GM12878 (cell line): ENCODE measurements around the gene FRYL. TPM values are rescaled to one million over a fixed set of nuclear protein-coding genes. Genes with fewer than 3 reads are reported as not detected.

Source experiments
- ATAC-seq: fragments of 200-7000 bp; cut with Tn5 transposase; 3 replicates; pipeline ENCODE4 v1.9.1; 2020; ENCODE audit warnings: mild to moderate bottlenecking, moderate library complexity
- BruUV-seq: library from RNA; stranded (reverse); fragments of 400-500 nt; replicated peaks from 2 replicates; lab custom pipeline; 2021; lab: Mats Ljungman, UMichigan
- CTCF ChIA-PET: fragments of 300-600 bp; sonication (Branson Sonifier 250); formaldehyde crosslinking; extraction: SDS; loops from one replicate; lab custom pipeline; 2021; ENCODE audit warnings: inconsistent platforms; lab: Yijun Ruan, JAX
- POLR2A ChIA-PET: fragments of 350-600 bp; formaldehyde crosslinking; extraction: SDS; loops from one replicate; lab custom pipeline; 2021; ENCODE audit warnings: inconsistent platforms; lab: Charles Lee
- RAD21 ChIA-PET: fragments of 300-600 bp; sonication (Branson Sonifier 250); formaldehyde crosslinking; loops from one replicate; lab custom pipeline; 2023; ENCODE audit warnings: antibody characterized with exemption; ENCODE audit not compliant: unreplicated experiment; lab: Charles Lee
- SMC1A ChIA-PET: fragments of 300-600 bp; sonication (Branson Sonifier 250); formaldehyde crosslinking; loops from one replicate; lab custom pipeline; 2023; ENCODE audit not compliant: unreplicated experiment, uncharacterized antibody; lab: Charles Lee
- DNase-seq: peaks from one replicate; pipeline ENCODE4 v3.0.0-alpha.2; 2011; ENCODE audit warnings: low read depth, low spot score
- FAIRE-seq: peaks from 3 replicates; lab custom pipeline; 2011; peaks lifted over from hg19 to GRCh38; lab: Jason Lieb, UNC
- H2AFZ ChIP-seq: 2 replicates; pipeline ENCODE4 v1.6.0; 2011; ENCODE audit warnings: low read depth, low read length, control low read depth; ENCODE audit not compliant: control insufficient read depth
- H3K27ac ChIP-seq: 2 replicates; pipeline ENCODE4 v1.5.1; 2011; ENCODE audit warnings: control low read depth; ENCODE audit not compliant: control insufficient read depth, insufficient read depth
- H3K27me3 ChIP-seq, 2 experiments: replicated peaks in 1 of 2; 2 replicates each; pipeline versions ENCODE4 v1.6.0 to v1.6.1; 2011; ENCODE audit warnings: low read length in 1 of 2; ENCODE audit not compliant: control insufficient read depth in 2 of 2, insufficient read depth in 2 of 2
- H3K36me3 ChIP-seq, 2 experiments: 2 replicates each; pipeline ENCODE4 v1.5.1; 2011; ENCODE audit warnings: low read length in 1 of 2; ENCODE audit not compliant: control insufficient read depth in 2 of 2, insufficient read depth in 2 of 2
- H3K4me1 ChIP-seq: 2 replicates; pipeline ENCODE4 v1.6.1; 2011; ENCODE audit warnings: mild to moderate bottlenecking, low read length, moderate library complexity, mixed read lengths; ENCODE audit not compliant: control insufficient read depth, insufficient read depth
- H3K4me2 ChIP-seq: 2 replicates; pipeline ENCODE4 v1.6.0; 2011; ENCODE audit warnings: control low read depth; ENCODE audit not compliant: control insufficient read depth, insufficient read depth
- H3K4me3 ChIP-seq: fragments of 200-600 bp; sonication (generic); 2 replicates; pipeline ENCODE4 v1.5.1; 2016
- H3K79me2 ChIP-seq: 2 replicates; pipeline ENCODE4 v1.6.0; 2011; ENCODE audit warnings: low read length; ENCODE audit not compliant: control insufficient read depth, insufficient read depth
- H3K9ac ChIP-seq: 2 replicates; pipeline ENCODE4 v1.8.0; 2011; ENCODE audit warnings: low read length, control low read depth, mixed read lengths; ENCODE audit not compliant: control insufficient read depth, insufficient read depth
- H3K9me3 ChIP-seq: replicated peaks from 3 replicates; pipeline ENCODE4 v1.5.1; 2011; ENCODE audit warnings: mild to moderate bottlenecking, low read length; ENCODE audit not compliant: control insufficient read depth, insufficient read depth
- H4K20me1 ChIP-seq: 2 replicates; pipeline ENCODE4 v1.6.0; 2011; ENCODE audit not compliant: control insufficient read depth, insufficient read depth
- CHD1 ChIP-seq: IDR thresholded peaks from 2 replicates; pipeline ENCODE4 v1.6.1; 2012; ENCODE audit warnings: low read depth, low read length, improper control_type of control experiment
- EP300 ChIP-seq, 2 experiments: fragments of 150-350 bp in 1 of 2; IDR thresholded peaks; 2 replicates each; pipeline ENCODE4 v1.6.1; 2011 to 2012; ENCODE audit warnings: low read depth in 2 of 2, low read length in 2 of 2, borderline replicate concordance in 1 of 2, improper control_type of control experiment in 1 of 2, inconsistent platforms in 1 of 2; ENCODE audit not compliant: control insufficient read depth in 1 of 2
- ESRRA ChIP-seq: IDR thresholded peaks from 2 replicates; pipeline ENCODE4 v1.6.1; 2012; ENCODE audit warnings: mild to moderate bottlenecking, low read length, improper control_type of control experiment
- GABPA ChIP-seq: IDR thresholded peaks from 2 replicates; pipeline ENCODE4 v1.6.1; 2014; ENCODE audit warnings: antibody characterized with exemption, low read depth, mild to moderate bottlenecking, inconsistent platforms
- PML ChIP-seq: IDR thresholded peaks from 2 replicates; pipeline ENCODE4 v1.6.1; 2012; ENCODE audit warnings: low read length, inconsistent platforms
- POLR2AphosphoS5 ChIP-seq: IDR thresholded peaks from 2 replicates; pipeline ENCODE4 v1.6.1; 2011; ENCODE audit warnings: mild to moderate bottlenecking, low read length, inconsistent platforms
- SRF ChIP-seq, 2 experiments: IDR thresholded peaks; 2 replicates each; pipeline ENCODE4 v1.6.1; 2011; ENCODE audit warnings: low read depth in 2 of 2, low read length in 2 of 2, mild to moderate bottlenecking in 1 of 2, moderate library complexity in 1 of 2
- ZNF207 ChIP-seq: fragments of 450-650 bp; IDR thresholded peaks from 2 replicates; pipeline ENCODE4 v1.6.1; 2014; ENCODE audit warnings: antibody characterized with exemption, mild to moderate bottlenecking, borderline replicate concordance
- ZNF24 ChIP-seq: fragments of 450-650 bp; IDR thresholded peaks from 2 replicates; pipeline ENCODE4 v1.6.1; 2017; ENCODE audit warnings: antibody characterized with exemption, mild to moderate bottlenecking
- ZNF384 ChIP-seq: IDR thresholded peaks from 2 replicates; pipeline ENCODE4 v1.6.1; 2012; ENCODE audit warnings: low read depth, mild to moderate bottlenecking, low read length, improper control_type of control experiment, borderline replicate concordance
- WGBS: methylation state at CpG from one replicate; pipeline ENCODE4 v1.1.6; 2016; ENCODE audit warnings: low lambda C conversion rate; ENCODE audit not compliant: insufficient replicate concordance, insufficient coverage; ENCODE audit errors: missing lambda C conversion rate; 5-methylcytosine and 5-hydroxymethylcytosine counted together
- in situ Hi-C: fragments of 300-500 bp; cut with MboI; formaldehyde crosslinking; loops from 9 replicates; pipeline ENCODE4 v1.14.3; 2018; ENCODE audit warnings: mixed read lengths
- intact Hi-C: fragments of 100-400 bp; cut with micrococcal nuclease; formaldehyde crosslinking; loops from one replicate; pipeline ENCODE4 v1.14.2; 2022; ENCODE audit not compliant: unreplicated experiment
- polyA plus RNA-seq, 11 experiments: library from polyadenylated mRNA; depleted of rRNA in 4 of 11; unstranded in 6 of 11; stranded (reverse) in 5 of 11; fragments of >200 nt; fragmentation: Nextera tagmentation in 4 of 11; fragmentation: Illumina TruSeq in 1 of 11; extraction: Ambion mirVana in 4 of 11; extraction: Trizol in 1 of 11; gene quantifications; 1 replicate in 1 of 11; 2 replicates in 10 of 11; pipeline versions ENCODE4 v1.2.1 to v1.2.3, GENCODE V29; 2011 to 2016; ENCODE audit warnings: inconsistent platforms in 2 of 11, missing spikeins in 2 of 11, low read depth in 1 of 11
- total RNA-seq, 4 experiments: library from RNA; depleted of rRNA in 3 of 4; stranded (reverse); fragments of >200 nt in 3 of 4; fragmentation: Illumina TruSeq in 1 of 4; extraction: Trizol in 1 of 4; gene quantifications; 2 replicates each; pipeline versions ENCODE4 v1.2.1 to v1.2.3, GENCODE V29; 2013 to 2021
- TF ChIP-seq, protein P1 (sequence below): fragments of 450-650 bp; IDR thresholded peaks from 2 replicates; pipeline ENCODE4 v1.6.1; 2017; ENCODE audit warnings: mild to moderate bottlenecking
- TF ChIP-seq, protein P2 (sequence below), 3 experiments: IDR thresholded peaks in 2 of 3; conservative IDR thresholded peaks in 1 of 3; 2 replicates each; pipeline ENCODE4 v1.5.1; 2011; ENCODE audit warnings: low read depth in 3 of 3, low read length in 3 of 3, mild to moderate bottlenecking in 3 of 3, control low read depth in 2 of 3, moderate library complexity in 2 of 3, inconsistent platforms in 1 of 3, mixed read lengths in 1 of 3; ENCODE audit not compliant: control insufficient read depth in 2 of 3, insufficient read depth in 1 of 3; ENCODE audit errors: extremely low read depth in 1 of 3
- TF ChIP-seq, protein P3 (sequence below): fragments of 450-650 bp; conservative IDR thresholded peaks from 2 replicates; pipeline ENCODE4 v1.6.1; 2017; ENCODE audit warnings: mild to moderate bottlenecking, moderate library complexity

The FRYL gene
- total and polyA plus RNA-seq, 10 of the 15 experiments (the other 5 are each of a cell fraction or from before 2014, with no cell fraction given): 10.3 to 50.6 (median 28.7) TPM

DNA sequence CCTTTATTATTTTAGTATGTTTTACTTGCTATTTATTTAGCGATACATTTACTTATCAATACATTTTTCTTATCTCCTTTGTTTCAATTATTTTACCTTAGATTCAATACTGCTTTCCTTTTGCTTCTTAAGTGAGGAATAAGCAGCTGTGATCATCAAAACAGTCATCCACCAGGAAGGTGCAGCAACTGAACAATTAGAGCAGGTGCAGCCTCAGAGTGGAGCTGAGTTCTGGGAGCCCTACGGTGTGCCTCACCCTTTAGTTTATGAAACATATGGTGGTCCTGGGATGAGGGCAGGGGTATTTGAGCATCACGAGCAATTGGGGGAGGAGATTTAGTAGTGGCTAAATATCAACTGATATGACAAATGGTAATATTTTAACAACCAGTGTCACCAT, 111.0 kb downstream of the FRYL start:
- no peaks in the 10 kb centered on the region for H3K4me1 ChIP-seq
- intact Hi-C loops: no loop called here
- H3K27ac ChIP-seq: no peak overlapping the region
- H2AFZ ChIP-seq: no peak overlapping the region
- no peaks in the 10 kb centered on the region for H3K27me3 ChIP-seq
- H3K4me2 ChIP-seq: no peak overlapping the region
- TF ChIP-seq POLR2AphosphoS5 (no peak), EP300 (IDR thresholded peaks at IDR 0.05; ENCODE audit: borderline replicate concordance in 1 of 2, control insufficient read depth in 1 of 2, low read depth in 2 of 2, low read length in 2 of 2) (no peak), CHD1 (no peak), SRF (IDR thresholded peaks at IDR 0.05; ENCODE audit: low read depth in 2 of 2, low read length in 2 of 2) (no peak), ZNF24 (no peak), ESRRA (no peak), ZNF384 (no peak), PML (no peak), GABPA (no peak), ZNF207 (no peak)
- TF ChIP-seq, protein P1, sequence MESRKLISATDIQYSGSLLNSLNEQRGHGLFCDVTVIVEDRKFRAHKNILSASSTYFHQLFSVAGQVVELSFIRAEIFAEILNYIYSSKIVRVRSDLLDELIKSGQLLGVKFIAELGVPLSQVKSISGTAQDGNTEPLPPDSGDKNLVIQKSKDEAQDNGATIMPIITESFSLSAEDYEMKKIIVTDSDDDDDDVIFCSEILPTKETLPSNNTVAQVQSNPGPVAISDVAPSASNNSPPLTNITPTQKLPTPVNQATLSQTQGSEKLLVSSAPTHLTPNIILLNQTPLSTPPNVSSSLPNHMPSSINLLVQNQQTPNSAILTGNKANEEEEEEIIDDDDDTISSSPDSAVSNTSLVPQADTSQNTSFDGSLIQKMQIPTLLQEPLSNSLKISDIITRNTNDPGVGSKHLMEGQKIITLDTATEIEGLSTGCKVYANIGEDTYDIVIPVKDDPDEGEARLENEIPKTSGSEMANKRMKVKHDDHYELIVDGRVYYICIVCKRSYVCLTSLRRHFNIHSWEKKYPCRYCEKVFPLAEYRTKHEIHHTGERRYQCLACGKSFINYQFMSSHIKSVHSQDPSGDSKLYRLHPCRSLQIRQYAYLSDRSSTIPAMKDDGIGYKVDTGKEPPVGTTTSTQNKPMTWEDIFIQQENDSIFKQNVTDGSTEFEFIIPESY: no peak
- TF ChIP-seq, protein P2, sequence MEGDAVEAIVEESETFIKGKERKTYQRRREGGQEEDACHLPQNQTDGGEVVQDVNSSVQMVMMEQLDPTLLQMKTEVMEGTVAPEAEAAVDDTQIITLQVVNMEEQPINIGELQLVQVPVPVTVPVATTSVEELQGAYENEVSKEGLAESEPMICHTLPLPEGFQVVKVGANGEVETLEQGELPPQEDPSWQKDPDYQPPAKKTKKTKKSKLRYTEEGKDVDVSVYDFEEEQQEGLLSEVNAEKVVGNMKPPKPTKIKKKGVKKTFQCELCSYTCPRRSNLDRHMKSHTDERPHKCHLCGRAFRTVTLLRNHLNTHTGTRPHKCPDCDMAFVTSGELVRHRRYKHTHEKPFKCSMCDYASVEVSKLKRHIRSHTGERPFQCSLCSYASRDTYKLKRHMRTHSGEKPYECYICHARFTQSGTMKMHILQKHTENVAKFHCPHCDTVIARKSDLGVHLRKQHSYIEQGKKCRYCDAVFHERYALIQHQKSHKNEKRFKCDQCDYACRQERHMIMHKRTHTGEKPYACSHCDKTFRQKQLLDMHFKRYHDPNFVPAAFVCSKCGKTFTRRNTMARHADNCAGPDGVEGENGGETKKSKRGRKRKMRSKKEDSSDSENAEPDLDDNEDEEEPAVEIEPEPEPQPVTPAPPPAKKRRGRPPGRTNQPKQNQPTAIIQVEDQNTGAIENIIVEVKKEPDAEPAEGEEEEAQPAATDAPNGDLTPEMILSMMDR (IDR thresholded peaks at IDR 0.05 in 2 of 3, conservative IDR thresholded peaks at IDR 0.05 in 1 of 3; ENCODE audit: control insufficient read depth in 2 of 3, extremely low read depth in 1 of 3, insufficient read depth in 1 of 3, low read depth in 3 of 3, low read length in 3 of 3): no peak
- TF ChIP-seq, protein P3, sequence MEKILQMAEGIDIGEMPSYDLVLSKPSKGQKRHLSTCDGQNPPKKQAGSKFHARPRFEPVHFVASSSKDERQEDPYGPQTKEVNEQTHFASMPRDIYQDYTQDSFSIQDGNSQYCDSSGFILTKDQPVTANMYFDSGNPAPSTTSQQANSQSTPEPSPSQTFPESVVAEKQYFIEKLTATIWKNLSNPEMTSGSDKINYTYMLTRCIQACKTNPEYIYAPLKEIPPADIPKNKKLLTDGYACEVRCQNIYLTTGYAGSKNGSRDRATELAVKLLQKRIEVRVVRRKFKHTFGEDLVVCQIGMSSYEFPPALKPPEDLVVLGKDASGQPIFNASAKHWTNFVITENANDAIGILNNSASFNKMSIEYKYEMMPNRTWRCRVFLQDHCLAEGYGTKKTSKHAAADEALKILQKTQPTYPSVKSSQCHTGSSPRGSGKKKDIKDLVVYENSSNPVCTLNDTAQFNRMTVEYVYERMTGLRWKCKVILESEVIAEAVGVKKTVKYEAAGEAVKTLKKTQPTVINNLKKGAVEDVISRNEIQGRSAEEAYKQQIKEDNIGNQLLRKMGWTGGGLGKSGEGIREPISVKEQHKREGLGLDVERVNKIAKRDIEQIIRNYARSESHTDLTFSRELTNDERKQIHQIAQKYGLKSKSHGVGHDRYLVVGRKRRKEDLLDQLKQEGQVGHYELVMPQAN: no peak
- FAIRE-seq (no peak), ATAC-seq (no peak), DNase-seq (no peak)
- H4K20me1 ChIP-seq: no peaks in the 10 kb centered on the region
- 96% methylated on average over 3 of the region's 3 CpGs for WGBS
- H3K4me3 ChIP-seq: no peak overlapping the region
- SMC1A ChIA-PET: interaction anchor here (0.6 to 3.4 kb wide), 8 partner anchors 9 to 1642 kb away, joined by 3 to 19 read pairs (median 4); no protein-coding TSS in a partner anchor
- H3K9me3 ChIP-seq: no peaks in the 10 kb centered on the region; the same call in 1 of the 3 replicates
- no TSS peak for BruUV-seq
- in situ Hi-C loops: no loop called here
- H3K9ac ChIP-seq: no peak overlapping the region
- H3K79me2 ChIP-seq: no peaks in the 10 kb centered on the region; the same call in none of the 2 replicates
- POLR2A ChIA-PET: no interaction called here
- CTCF ChIA-PET: interaction anchor here (1.0 to 3.4 kb wide), 3 partner anchors 11 to 90 kb away, joined by 4 to 12 read pairs (median 11); no protein-coding TSS in a partner anchor
- RAD21 ChIA-PET: interaction anchor here (1.8 kb wide), 1 partner anchor 12 kb away, joined by 8 read pairs; no protein-coding TSS in a partner anchor
- no peaks in the 10 kb centered on the region for H3K36me3 ChIP-seq
